HL-60 (cell line): Measurements from ENCODE around the gene PACRG.

ENCODE experiments used
- DNase-seq, 2 experiments: peaks; one replicate each; pipeline ENCODE4 v3.0.0-alpha.2; 2010 to 2020; ENCODE audit warnings: low read depth in 1 of 2, low spot score in 1 of 2
- H3K27ac ChIP-seq: fragments of 250-450 bp; sonication (Bioruptor Pico); replicated peaks from 2 replicates; pipeline ENCODE4 v1.5.1; 2020; ENCODE audit warnings: mild to moderate bottlenecking, moderate library complexity
- H3K27me3 ChIP-seq: fragments of 250-450 bp; sonication (Bioruptor Pico); 2 replicates; pipeline ENCODE4 v1.5.1; 2021; ENCODE audit warnings: mild to moderate bottlenecking, moderate library complexity; ENCODE audit not compliant: insufficient read depth, poor library complexity, severe bottlenecking
- H3K4me3 ChIP-seq: replicated peaks from 2 replicates; pipeline ENCODE4 v1.5.1; 2011; ENCODE audit warnings: mild to moderate bottlenecking, control low read depth, low read length; ENCODE audit not compliant: insufficient read depth
- CTCF ChIP-seq: IDR thresholded peaks from one replicate; pipeline ENCODE4 v1.5.1; 2011; ENCODE audit warnings: low read length, control low read depth, inconsistent platforms; ENCODE audit not compliant: insufficient read depth
- GABPA ChIP-seq: IDR thresholded peaks from 2 replicates; pipeline ENCODE4 v1.6.1; 2012; ENCODE audit warnings: low read depth
- POLR2AphosphoS5 ChIP-seq: IDR thresholded peaks from 2 replicates; pipeline ENCODE4 v1.6.1; 2012; ENCODE audit warnings: low read depth
- REST ChIP-seq: IDR thresholded peaks from 2 replicates; pipeline ENCODE4 v1.6.1; 2012; ENCODE audit warnings: low read depth; ENCODE audit not compliant: insufficient replicate concordance
- SPI1 ChIP-seq: IDR thresholded peaks from 2 replicates; pipeline ENCODE4 v1.6.1; 2012; ENCODE audit warnings: low read depth, mild to moderate bottlenecking, borderline replicate concordance

Gene PACRG

GRCh38 chr6:163019926-163020325, 292.2 kb downstream of the PACRG start:
- H3K27me3 ChIP-seq = no peaks in the 10 kb centered on the region
- DNase-seq = no peak
- H3K27ac ChIP-seq = no peak overlapping the region
- H3K4me3 ChIP-seq = no peak overlapping the region
- TF ChIP-seq REST (no peak), GABPA (no peak), POLR2AphosphoS5 (no peak), CTCF (no peak), SPI1 (no peak)

GRCh38 chr6:163021054-163021453, 293.3 kb downstream of the PACRG start:
- no peak overlapping the region for H3K4me3 ChIP-seq
- TF ChIP-seq SPI1 = no peak
- no peak for TF ChIP-seq REST
- TF ChIP-seq GABPA = no peak
- TF ChIP-seq POLR2AphosphoS5 = no peak
- TF ChIP-seq CTCF = no peak
- H3K27ac ChIP-seq = no peak overlapping the region
- no peak for DNase-seq
- no peaks in the 10 kb centered on the region for H3K27me3 ChIP-seq

- no peak for DNase-seq
- Histone ChIP-seq H3K27me3 (no peaks in the 10 kb centered on the region), H3K27ac (no peak overlapping the region), H3K4me3 (no peak overlapping the region)
- no peak for TF ChIP-seq CTCF
- TF ChIP-seq REST = no peak
- no peak for TF ChIP-seq GABPA
- no peak for TF ChIP-seq POLR2AphosphoS5
- TF ChIP-seq SPI1 = no peak
Observed at GRCh38 chr6:163023700-163024099, 295.9 kb downstream of the PACRG start.
